Colonic mucosa (tissue), 4 donors: ENCODE results near the gene DNAJA1. TPM values are rescaled to one million over a fixed set of nuclear protein-coding genes. Genes with fewer than 3 reads are reported as not detected.

Experiments used
- DNase-seq: peaks from one replicate; pipeline ENCODE4 v3.0.0-alpha.2; 2020
- H3K27ac ChIP-seq: fragments of 200-600 bp; one replicate; pipeline ENCODE4 v1.8.0; 2021
- H3K27me3 ChIP-seq: fragments of 200-600 bp; one replicate; pipeline ENCODE4 v1.8.0; 2021
- H3K36me3 ChIP-seq: fragments of 200-600 bp; one replicate; pipeline ENCODE4 v1.8.0; 2021
- H3K4me1 ChIP-seq: fragments of 200-600 bp; one replicate; pipeline ENCODE4 v1.8.0; 2021; ENCODE audit warnings: mild to moderate bottlenecking
- H3K4me3 ChIP-seq: fragments of 200-600 bp; one replicate; pipeline ENCODE4 v1.8.0; 2021
- H3K9ac ChIP-seq, 2 donors: one replicate each; pipeline ENCODE4 v1.7.0; 2013; ENCODE audit warnings: control low read depth in 2 of 2, low read depth in 2 of 2, low read length in 2 of 2
- H3K9me3 ChIP-seq: fragments of 200-600 bp; one replicate; pipeline ENCODE4 v1.8.0; 2021
- intact Hi-C: fragments of 100-400 bp; cut with DNase I; formaldehyde crosslinking; loops from one replicate; pipeline ENCODE4 v1.14.1; 2022
- total RNA-seq, 2 donors: library from RNA; stranded (reverse); fragmentation: NEBNext Ultra II Directional in 1 of 2; extraction: Animal tissue kit (Norgen Biotek cat#: 25700) in 1 of 2; gene quantifications; one replicate each; pipeline ENCODE4 v1.2.1, GENCODE V29; 2021
- TF ChIP-seq, protein P1 (sequence below): fragments of 200-600 bp; IDR thresholded peaks from one replicate; pipeline ENCODE4 v1.8.0; 2022; ENCODE audit warnings: antibody characterized with exemption, mild to moderate bottlenecking
- donor health status: healthy.
- donor health status: DM: no; HTN: no; CAD: no.
- donor health status: DM: no; HTN: no; CAD: no.

DNAJA1 gene
- total RNA-seq, 2 donors from 2014 or later = 66.4 to 93.6 TPM

- Histone ChIP-seq H3K9ac (no peak overlapping the region), H3K4me1 (no peaks in the 10 kb centered on the region), H3K27me3 (no peaks in the 10 kb centered on the region), H3K9me3 (no peaks in the 10 kb centered on the region), H3K4me3 (no peak overlapping the region), H3K27ac (no peak overlapping the region), H3K36me3 (no peaks in the 10 kb centered on the region)
- intact Hi-C loops = no loop called here
- no peak for DNase-seq
- TF ChIP-seq, protein P1, sequence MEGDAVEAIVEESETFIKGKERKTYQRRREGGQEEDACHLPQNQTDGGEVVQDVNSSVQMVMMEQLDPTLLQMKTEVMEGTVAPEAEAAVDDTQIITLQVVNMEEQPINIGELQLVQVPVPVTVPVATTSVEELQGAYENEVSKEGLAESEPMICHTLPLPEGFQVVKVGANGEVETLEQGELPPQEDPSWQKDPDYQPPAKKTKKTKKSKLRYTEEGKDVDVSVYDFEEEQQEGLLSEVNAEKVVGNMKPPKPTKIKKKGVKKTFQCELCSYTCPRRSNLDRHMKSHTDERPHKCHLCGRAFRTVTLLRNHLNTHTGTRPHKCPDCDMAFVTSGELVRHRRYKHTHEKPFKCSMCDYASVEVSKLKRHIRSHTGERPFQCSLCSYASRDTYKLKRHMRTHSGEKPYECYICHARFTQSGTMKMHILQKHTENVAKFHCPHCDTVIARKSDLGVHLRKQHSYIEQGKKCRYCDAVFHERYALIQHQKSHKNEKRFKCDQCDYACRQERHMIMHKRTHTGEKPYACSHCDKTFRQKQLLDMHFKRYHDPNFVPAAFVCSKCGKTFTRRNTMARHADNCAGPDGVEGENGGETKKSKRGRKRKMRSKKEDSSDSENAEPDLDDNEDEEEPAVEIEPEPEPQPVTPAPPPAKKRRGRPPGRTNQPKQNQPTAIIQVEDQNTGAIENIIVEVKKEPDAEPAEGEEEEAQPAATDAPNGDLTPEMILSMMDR = no peak
Measured at GRCh38 chr9:33013962-33014664, 11.0 kb upstream of the DNAJA1 start.

DNA sequence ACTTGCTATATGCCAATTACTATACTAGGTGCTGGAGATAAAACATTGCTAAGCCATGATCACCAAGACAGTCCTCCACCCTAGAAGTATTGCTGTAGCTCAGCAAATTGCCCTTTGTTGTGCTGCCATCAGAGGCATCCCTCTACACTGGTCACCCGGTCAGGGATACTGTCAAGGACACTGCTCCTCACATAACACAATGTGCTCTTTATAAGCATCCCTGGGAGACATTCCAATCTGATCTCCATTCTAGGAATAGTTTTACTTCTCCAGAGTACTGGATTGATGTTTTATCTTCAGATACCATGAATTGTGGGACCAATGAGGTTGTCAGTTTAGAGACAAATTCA, 10.4 kb upstream of the DNAJA1 start:
- TF ChIP-seq, protein P1 = no peak
- no peak overlapping the region for H3K9ac ChIP-seq
- H3K27me3 ChIP-seq = no peaks in the 10 kb centered on the region
- intact Hi-C loops = no loop called here
- no peak for DNase-seq
- no peak overlapping the region for H3K27ac ChIP-seq
- no peaks in the 10 kb centered on the region for H3K9me3 ChIP-seq
- H3K36me3 ChIP-seq = no peaks in the 10 kb centered on the region
- no peaks in the 10 kb centered on the region for H3K4me1 ChIP-seq
- no peak overlapping the region for H3K4me3 ChIP-seq

GRCh38 chr9:33017283-33018041, 7.6 kb upstream of the DNAJA1 start:
- H3K27ac ChIP-seq = no peak overlapping the region
- intact Hi-C loops = no loop called here
- H3K9ac ChIP-seq = no peak overlapping the region

GRCh38 chr9:33019797-33020196, 5.3 kb upstream of the DNAJA1 start:
- Histone ChIP-seq H3K27ac (no peak overlapping the region), H3K9me3 (no peaks in the 10 kb centered on the region), H3K4me3 (no peak overlapping the region), H3K4me1 (peaks cover 3% of the 10 kb centered on the region), H3K27me3 (no peaks in the 10 kb centered on the region), H3K36me3 (no peaks in the 10 kb centered on the region), H3K9ac (no peak overlapping the region)
- intact Hi-C loops = no loop called here
- TF ChIP-seq, protein P1 = no peak
- DNase-seq = no peak

More at GRCh38 chr9:33017283-33018041, 7.6 kb upstream of the DNAJA1 start:
- H3K27me3 ChIP-seq = no peaks in the 10 kb centered on the region
- TF ChIP-seq, protein P1 = no peak
- no peak for DNase-seq
- no peaks in the 10 kb centered on the region for H3K9me3 ChIP-seq
- H3K4me1 ChIP-seq = no peaks in the 10 kb centered on the region
- no peak overlapping the region for H3K4me3 ChIP-seq
- H3K36me3 ChIP-seq = no peaks in the 10 kb centered on the region

- no peak overlapping the region for H3K4me3 ChIP-seq
- no peaks in the 10 kb centered on the region for H3K9me3 ChIP-seq
- H3K27me3 ChIP-seq = no peaks in the 10 kb centered on the region
- no peaks in the 10 kb centered on the region for H3K36me3 ChIP-seq
- H3K9ac ChIP-seq = no peak overlapping the region
- H3K4me1 ChIP-seq = peaks cover 3% of the 10 kb centered on the region
- intact Hi-C loops = no loop called here
- TF ChIP-seq, protein P1 = no peak
- no peak overlapping the region for H3K27ac ChIP-seq
- no peak for DNase-seq
Measured at GRCh38 chr9:33022303-33022702, 2.8 kb upstream of the DNAJA1 start.
